Measurements from ENCODE around the gene SLC12A3.

The SLC12A3 gene

GRCh38 chr16:56945847-56946527 lies 81.0 kb downstream of the SLC12A3 start:
- no peak for DNase-seq

- DNase-seq, result no peak
Measured at GRCh38 chr16:56946767-56947603, 82.0 kb downstream of the SLC12A3 start.

GRCh38 chr16:56947604-56947995 lies 82.6 kb downstream of the SLC12A3 start:
- no peak for DNase-seq

GRCh38 chr16:56948234-56948633 lies 83.2 kb downstream of the SLC12A3 start:
- no peak for DNase-seq

- no peak for DNase-seq
Measured at GRCh38 chr16:56950051-56950450, 85.0 kb downstream of the SLC12A3 start.

- no peak for DNase-seq
Measured at GRCh38 chr16:56950455-56950854, 85.4 kb downstream of the SLC12A3 start.

GRCh38 chr16:56950881-56951771 lies 86.1 kb downstream of the SLC12A3 start:
- peak; percentile 46 for DNase-seq

- no peak for DNase-seq
Measured at GRCh38 chr16:56953006-56953405, 88.0 kb downstream of the SLC12A3 start.

GRCh38 chr16:56956076-56956475 lies 91.1 kb downstream of the SLC12A3 start:
- DNase-seq, result no peak

GRCh38 chr16:56956756-56957155 lies 91.7 kb downstream of the SLC12A3 start:
- no peak for DNase-seq

- DNase-seq, result no peak
Measured at GRCh38 chr16:56960681-56961281, 95.8 kb downstream of the SLC12A3 start.

- no peak for DNase-seq
Measured at GRCh38 chr16:56961386-56961785, 96.4 kb downstream of the SLC12A3 start.

- no peak for DNase-seq
Measured at GRCh38 chr16:56961851-56962281, 96.9 kb downstream of the SLC12A3 start, which contains the start of gene CETP. TSS of gene CETP (plus strand) at chr16:56961950. CDS start at chr16:56961980, 30 bp downstream.

GRCh38 chr16:56964243-56965148 lies 99.5 kb downstream of the SLC12A3 start:
- DNase-seq, result peak; percentile 89

All from CD4-positive, alpha-beta T cell treated with Interleukin-4 for 4 hours (primary cell).